ENCODE data around the gene SAPCD1.

The SAPCD1 gene

DNA sequence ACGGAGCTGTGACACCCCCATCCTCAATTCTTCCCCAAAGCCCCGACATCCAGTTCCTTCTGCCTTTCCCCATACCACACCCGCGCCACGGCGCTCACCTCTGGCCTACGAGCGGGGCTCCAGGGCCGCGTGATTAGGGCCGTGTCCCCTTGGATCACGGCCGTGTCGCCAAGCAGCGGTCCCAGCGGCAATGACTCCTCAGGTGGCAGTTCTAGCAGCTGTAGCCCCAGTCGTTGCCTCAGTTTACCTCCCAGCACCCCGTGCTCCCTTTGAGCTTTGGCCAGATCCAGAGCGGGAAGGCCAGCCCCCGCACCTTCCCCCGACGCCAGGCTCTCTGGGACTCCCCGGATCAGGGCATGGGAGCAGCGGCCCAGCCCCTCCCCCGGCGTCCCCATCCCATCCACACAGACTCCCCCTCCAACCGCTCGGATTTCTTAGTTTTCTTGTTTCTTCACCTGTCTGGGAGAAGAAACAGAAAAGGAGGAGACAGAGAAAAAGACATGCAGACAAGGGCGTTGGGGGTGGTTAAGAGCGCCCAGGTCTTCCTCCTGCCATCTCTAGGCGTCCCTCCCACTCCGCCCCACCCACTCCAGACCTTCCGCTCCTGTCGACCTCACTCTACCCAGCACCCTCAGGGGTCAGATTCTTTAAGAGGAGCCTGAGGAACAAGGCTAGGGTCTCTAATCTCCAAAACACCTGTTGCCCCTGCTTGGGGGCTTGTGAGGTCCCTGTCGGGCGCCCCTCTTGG is 33.5 kb upstream of the SAPCD1 start, which contains the start of gene DDAH2:
DDAH2 (minus strand) TSS at position 533 of the 748 bp plus-strand sequence; CDS start at position 395, 138 bp downstream.
- TF ChIP-seq SPI1 (IDR thresholded peaks at IDR 0.05; ENCODE audit: borderline replicate concordance, low read depth), result no peak
- TF ChIP-seq REST (IDR thresholded peaks at IDR 0.05; ENCODE audit: insufficient replicate concordance, low read depth), result no peak
- no peak for TF ChIP-seq POLR2AphosphoS5 (IDR thresholded peaks at IDR 0.05; ENCODE audit: low read depth)
- TF ChIP-seq CTCF (IDR thresholded peaks at IDR 0.05; ENCODE audit: insufficient read depth, low read length), result no peak
- TF ChIP-seq GABPA (IDR thresholded peaks at IDR 0.05; ENCODE audit: low read depth), result no peak
- H3K27me3 ChIP-seq (ENCODE audit: insufficient read depth, poor library complexity, severe bottlenecking), result no peaks in the 10 kb centered on the region
- peak within 1 kb of the TSS; percentile 66 for H3K27ac ChIP-seq (replicated peaks)
- no peak for DNase-seq (ENCODE audit: low read depth in 1 of 2, low spot score in 1 of 2)
- H3K4me3 ChIP-seq (replicated peaks; ENCODE audit: insufficient read depth, low read length), result peak within 1 kb of the TSS; percentile 33

GRCh38 chr6:31729515-31729978 is 32.9 kb upstream of the SAPCD1 start:
- Histone ChIP-seq H3K4me3 (replicated peaks; ENCODE audit: insufficient read depth, low read length) (peak overlapping the region; percentile 33), H3K27me3 (ENCODE audit: insufficient read depth, poor library complexity, severe bottlenecking) (no peaks in the 10 kb centered on the region), H3K27ac (replicated peaks) (peak overlapping the region; percentile 57)
- TF ChIP-seq CTCF (IDR thresholded peaks at IDR 0.05; ENCODE audit: insufficient read depth, low read length), result peak; percentile 49
- TF ChIP-seq REST (IDR thresholded peaks at IDR 0.05; ENCODE audit: insufficient replicate concordance, low read depth), result no peak
- DNase-seq (ENCODE audit: low read depth in 1 of 2, low spot score in 1 of 2), result peak; percentile 72 to 83

DNA sequence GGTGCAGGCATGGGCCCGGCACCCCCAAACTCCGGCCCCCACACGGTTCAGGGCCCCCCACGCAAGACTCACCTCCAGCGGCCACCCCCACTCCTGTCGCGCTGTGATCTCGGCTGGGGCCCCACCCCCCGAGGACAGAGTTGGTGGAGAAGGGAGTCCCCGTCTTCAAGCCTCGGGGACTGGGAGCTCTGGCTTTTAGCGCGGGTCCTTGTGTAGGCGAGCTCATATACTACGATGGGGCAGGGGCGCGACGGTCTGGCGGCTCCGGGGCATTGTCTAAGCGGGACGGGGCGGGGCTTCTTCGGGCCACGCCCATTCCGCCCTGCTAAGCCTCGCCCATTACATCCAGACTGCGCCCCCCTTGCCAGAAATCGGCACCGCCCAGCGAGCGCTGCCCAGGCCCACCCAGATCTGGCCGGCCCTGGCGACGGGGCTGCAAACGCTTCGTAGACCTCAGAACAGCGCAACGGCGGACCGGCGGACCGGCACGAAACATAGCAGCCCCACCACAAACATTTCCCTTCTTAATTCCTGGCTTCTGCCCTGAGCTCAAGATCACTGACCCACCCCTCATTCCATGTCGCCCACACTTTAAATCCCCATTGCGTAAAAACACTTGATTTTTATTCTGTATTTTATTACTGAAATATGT is 32.4 kb upstream of the SAPCD1 start:
- Histone ChIP-seq H3K27ac (replicated peaks) (peak overlapping the region; percentile 57), H3K27me3 (ENCODE audit: insufficient read depth, poor library complexity, severe bottlenecking) (no peaks in the 10 kb centered on the region), H3K4me3 (replicated peaks; ENCODE audit: insufficient read depth, low read length) (peak overlapping the region; percentile 33)
- TF ChIP-seq CTCF (IDR thresholded peaks at IDR 0.05; ENCODE audit: insufficient read depth, low read length), result no peak
- peak; percentile 88 for TF ChIP-seq POLR2AphosphoS5 (IDR thresholded peaks at IDR 0.05; ENCODE audit: low read depth)
- peak; percentile 57 to 58 for DNase-seq (ENCODE audit: low read depth in 1 of 2, low spot score in 1 of 2)
